Measurements from ENCODE around the gene PKD1L1. TPM values are rescaled to one million over a fixed set of nuclear protein-coding genes. Genes with fewer than 3 reads are reported as not detected.

Gene PKD1L1
- total RNA-seq, 1 experiment from 2014 or later = 0.17 TPM

GRCh38 chr7:47931005-47932004 is 17.0 kb downstream of the PKD1L1 start:
- no CpG with 5 or more reads among the region's 18 CpGs for WGBS (ENCODE audit: extremely low coverage, insufficient read length, low lambda C conversion rate)
- H2AFZ ChIP-seq (ENCODE audit: low read length) = no peak overlapping the region
- H2BK15ac ChIP-seq (ENCODE audit: low read depth, low read length) = no peak overlapping the region

More at GRCh38 chr7:47931005-47932004, 17.0 kb downstream of the PKD1L1 start:
- Histone ChIP-seq H3K79me1 (ENCODE audit: insufficient read depth, low read depth, low read length, poor library complexity, severe bottlenecking) (no peaks in the 10 kb centered on the region), H3K18ac (ENCODE audit: insufficient read length, low read depth, low read length) (no peak overlapping the region), H3K4ac (ENCODE audit: low read depth, low read length) (no peak overlapping the region), H2BK5ac (ENCODE audit: insufficient read length, low read length) (no peak overlapping the region), H3K4me1 (ENCODE audit: insufficient read depth, low read length) (no peaks in the 10 kb centered on the region), H2BK12ac (ENCODE audit: insufficient read length, low read depth, low read length) (no peak overlapping the region), H3K27ac (ENCODE audit: insufficient read length, low read depth, low read length) (no peak overlapping the region), H2BK120ac (ENCODE audit: low read depth, low read length, poor library complexity, severe bottlenecking) (no peak overlapping the region), H3K27me3 (ENCODE audit: insufficient read depth, low read length) (no peaks in the 10 kb centered on the region), H3K79me2 (ENCODE audit: insufficient read depth, low read length) (no peaks in the 10 kb centered on the region), H3K4me2 (ENCODE audit: insufficient read depth, insufficient read length, low read length) (no peak overlapping the region), H4K20me1 (ENCODE audit: control insufficient read depth, insufficient read depth, insufficient read length) (no peaks in the 10 kb centered on the region), H3K23ac (ENCODE audit: insufficient read length, low read depth, low read length) (no peak overlapping the region), H4K5ac (ENCODE audit: insufficient read length, low read depth, low read length) (no peak overlapping the region), H3K9me3 (ENCODE audit: control insufficient read depth, low read depth, low read length) (no peaks in the 10 kb centered on the region), H2AK5ac (ENCODE audit: insufficient read length, low read length) (no peak overlapping the region), H2BK20ac (ENCODE audit: low read depth, low read length, poor library complexity, severe bottlenecking) (no peak overlapping the region), H4K8ac (replicated peaks; ENCODE audit: insufficient read length, low read depth, low read length) (no peak overlapping the region), H3K14ac (ENCODE audit: insufficient read depth, low read length) (no peak overlapping the region), H3K56ac (ENCODE audit: insufficient read length, low read depth, low read length) (no peak overlapping the region), H3K9ac (ENCODE audit: extremely low read depth, insufficient read length, low read length) (no peak overlapping the region), H3K23me2 (ENCODE audit: insufficient read length, low read depth, low read length, poor library complexity, severe bottlenecking) (no peaks in the 10 kb centered on the region), H3T11ph (ENCODE audit: low read length) (no peak overlapping the region), H4K91ac (ENCODE audit: insufficient read length, low read depth, low read length) (no peak overlapping the region)
- DNase-seq = no peak
- Mint-ChIP-seq H3K4me3 (no peak overlapping the region), H3K27me3 (ENCODE audit: low read depth) (no peaks in the 10 kb centered on the region), H3K27ac (no peak overlapping the region), H3K4me1 (peaks cover 5 to 11% of the 10 kb centered on the region in 2 experiments), H3K9me3 (peaks cover under 1 to 3% of the 10 kb centered on the region in 2 experiments; a peak in 2 of 5 replicates), H3K36me3 (ENCODE audit: insufficient read depth in 1 of 3, low read depth in 3 of 3) (peaks cover 0 to 2% (median 1%) of the 10 kb centered on the region in 3 experiments; a peak in 3 of 7 replicates)
- TF ChIP-seq CTCF (conservative IDR thresholded peaks at IDR 0.05) = no peak
